Type B pancreatic cell (in vitro differentiated cells): Measurements from ENCODE around the gene RPP25. TPM values are rescaled to one million over a fixed set of nuclear protein-coding genes. Genes with fewer than 3 reads are reported as not detected.
"Not testable (repeated sequence)": the region's sequence is repeated elsewhere in the genome, so short reads cannot be mapped to it uniquely, and the experiment has no call there.

ENCODE experiments used
- DNase-seq: peaks from one replicate; pipeline ENCODE4 v3.0.0; 2021; ENCODE audit warnings: mixed read lengths; ENCODE audit not compliant: unreplicated experiment; ENCODE audit errors: extremely low spot score
- H3K27ac Mint-ChIP-seq: 2 replicates; pipeline ENCODE4 v1.8.0; 2021; ENCODE audit warnings: mild to moderate bottlenecking, mixed read lengths
- H3K27me3 Mint-ChIP-seq: 2 replicates; pipeline ENCODE4 v1.8.0; 2021; ENCODE audit warnings: mixed read lengths
- H3K36me3 Mint-ChIP-seq: 2 replicates; pipeline ENCODE4 v1.8.0; 2021; ENCODE audit warnings: mixed read lengths
- H3K4me1 Mint-ChIP-seq: one replicate; pipeline ENCODE4 v1.8.0; 2021; ENCODE audit warnings: mixed read lengths; ENCODE audit not compliant: unreplicated experiment
- H3K4me3 Mint-ChIP-seq: 2 replicates; pipeline ENCODE4 v1.8.0; 2021; ENCODE audit warnings: mild to moderate bottlenecking, mixed read lengths
- H3K9me3 Mint-ChIP-seq: 2 replicates; pipeline ENCODE4 v1.8.0; 2021; ENCODE audit warnings: mixed read lengths
- total RNA-seq: library from RNA; stranded (reverse); gene quantifications from 2 replicates; pipeline ENCODE4 v1.2.1, GENCODE V29; 2021; ENCODE audit warnings: low replicate concordance
- TF ChIP-seq, protein P1 (sequence below): fragments of 200-600 bp; sonication (generic); conservative IDR thresholded peaks from 2 replicates; pipeline ENCODE4 v1.5.0; 2021; ENCODE audit warnings: antibody characterized with exemption, mild to moderate bottlenecking

Gene RPP25
- total RNA-seq, 1 donor from 2014 or later: 9.9 TPM

DNA sequence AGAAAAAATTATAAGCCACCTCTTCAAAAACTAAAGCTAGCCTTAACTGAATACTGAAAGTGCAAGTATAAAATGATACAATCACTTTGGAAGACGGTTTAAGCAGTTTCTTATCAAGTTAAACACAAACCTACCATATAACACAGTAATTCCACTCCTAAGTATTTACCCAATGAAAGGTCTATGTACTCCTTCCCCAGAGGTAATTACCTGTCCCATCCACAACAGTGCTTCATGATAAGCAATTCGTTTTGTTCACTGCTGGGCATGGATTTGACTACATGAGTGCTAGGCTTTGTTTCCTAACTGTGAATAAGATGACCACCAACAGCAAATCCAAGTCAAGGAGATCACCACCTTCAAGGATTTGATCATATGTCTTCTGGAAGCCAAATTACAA is 23.0 kb downstream of the RPP25 start:
- TF ChIP-seq, protein P1, sequence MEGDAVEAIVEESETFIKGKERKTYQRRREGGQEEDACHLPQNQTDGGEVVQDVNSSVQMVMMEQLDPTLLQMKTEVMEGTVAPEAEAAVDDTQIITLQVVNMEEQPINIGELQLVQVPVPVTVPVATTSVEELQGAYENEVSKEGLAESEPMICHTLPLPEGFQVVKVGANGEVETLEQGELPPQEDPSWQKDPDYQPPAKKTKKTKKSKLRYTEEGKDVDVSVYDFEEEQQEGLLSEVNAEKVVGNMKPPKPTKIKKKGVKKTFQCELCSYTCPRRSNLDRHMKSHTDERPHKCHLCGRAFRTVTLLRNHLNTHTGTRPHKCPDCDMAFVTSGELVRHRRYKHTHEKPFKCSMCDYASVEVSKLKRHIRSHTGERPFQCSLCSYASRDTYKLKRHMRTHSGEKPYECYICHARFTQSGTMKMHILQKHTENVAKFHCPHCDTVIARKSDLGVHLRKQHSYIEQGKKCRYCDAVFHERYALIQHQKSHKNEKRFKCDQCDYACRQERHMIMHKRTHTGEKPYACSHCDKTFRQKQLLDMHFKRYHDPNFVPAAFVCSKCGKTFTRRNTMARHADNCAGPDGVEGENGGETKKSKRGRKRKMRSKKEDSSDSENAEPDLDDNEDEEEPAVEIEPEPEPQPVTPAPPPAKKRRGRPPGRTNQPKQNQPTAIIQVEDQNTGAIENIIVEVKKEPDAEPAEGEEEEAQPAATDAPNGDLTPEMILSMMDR: no peak
- no peaks in the 10 kb centered on the region for H3K27me3 Mint-ChIP-seq
- DNase-seq: no peak
- no peaks in the 10 kb centered on the region for H3K9me3 Mint-ChIP-seq
- peaks cover 13% of the 10 kb centered on the region for H3K36me3 Mint-ChIP-seq
- H3K27ac Mint-ChIP-seq: peak overlapping the region; percentile 52
- H3K4me3 Mint-ChIP-seq: peak overlapping the region; percentile 61
- H3K4me1 Mint-ChIP-seq: peaks cover 10% of the 10 kb centered on the region

DNA sequence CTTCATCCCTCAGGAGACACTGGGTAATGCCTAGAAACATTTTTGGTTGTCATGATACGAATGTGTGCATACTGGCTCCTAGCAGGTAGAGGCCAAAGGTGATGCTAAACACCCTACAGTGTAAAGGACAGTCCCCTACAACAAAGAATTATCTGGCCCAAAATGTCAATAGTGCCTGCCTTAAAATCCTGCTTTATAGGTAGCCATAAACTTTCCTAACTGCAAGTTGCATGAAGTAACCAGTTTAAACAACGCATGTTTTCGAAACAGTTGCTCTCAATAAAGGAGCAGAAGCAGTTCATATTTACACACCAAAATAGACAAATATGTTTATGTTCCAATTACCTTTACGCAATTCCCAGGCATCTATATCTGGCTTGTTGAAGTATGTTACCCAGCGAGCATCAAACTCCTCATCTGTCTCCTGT is 27.8 kb downstream of the RPP25 start:
- H3K27ac Mint-ChIP-seq: no peak overlapping the region
- TF ChIP-seq, protein P1: no peak
- H3K4me1 Mint-ChIP-seq: peaks cover 9% of the 10 kb centered on the region
- H3K4me3 Mint-ChIP-seq: no peak overlapping the region
- DNase-seq: no peak
- peaks cover 10% of the 10 kb centered on the region for H3K36me3 Mint-ChIP-seq
- no peaks in the 10 kb centered on the region for H3K9me3 Mint-ChIP-seq
- no peaks in the 10 kb centered on the region for H3K27me3 Mint-ChIP-seq

DNA sequence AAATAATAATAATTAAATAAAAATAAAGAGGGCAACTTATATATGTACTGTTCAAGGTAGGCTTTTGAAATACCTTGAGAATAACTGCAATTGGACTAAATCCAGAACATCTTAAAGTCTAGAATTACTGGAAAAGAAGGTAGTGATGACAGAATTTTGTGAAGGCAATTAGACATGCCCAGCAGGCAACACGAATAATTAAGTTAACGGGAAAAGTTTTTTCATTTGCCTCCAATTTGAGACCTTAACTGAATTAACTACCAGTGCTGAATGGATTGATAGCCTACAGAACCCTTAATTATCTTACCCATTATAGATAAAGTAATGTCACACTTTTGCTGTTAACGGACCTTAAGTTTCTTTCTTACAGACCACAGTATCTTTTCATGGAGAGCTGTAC is 32.0 kb downstream of the RPP25 start:
- H3K36me3 Mint-ChIP-seq: peaks cover 22% of the 10 kb centered on the region

DNA sequence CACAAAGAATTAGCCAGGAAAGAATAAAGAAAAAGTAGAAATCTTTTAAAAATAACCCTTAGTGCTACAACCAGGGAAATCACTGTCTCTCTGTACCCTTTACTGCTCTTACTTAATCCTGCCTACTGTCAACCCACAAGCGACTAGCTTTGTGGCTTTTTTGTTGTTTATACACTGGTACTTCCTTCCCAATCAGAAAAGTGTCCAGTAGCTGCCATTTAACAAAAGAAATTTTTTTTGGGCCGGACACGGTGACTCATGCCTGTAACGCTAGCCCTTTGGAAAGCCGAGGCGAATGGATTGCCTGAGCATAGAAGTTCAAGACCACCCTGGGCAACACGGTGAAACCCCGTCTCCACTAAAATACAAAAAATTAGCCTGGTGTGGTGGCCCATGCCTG is 36.1 kb downstream of the RPP25 start:
- Mint-ChIP-seq H3K4me3 (no peak overlapping the region), H3K27ac (no peak overlapping the region), H3K9me3 (no peaks in the 10 kb centered on the region), H3K36me3 (peaks cover 24% of the 10 kb centered on the region), H3K4me1 (no peaks in the 10 kb centered on the region), H3K27me3 (no peaks in the 10 kb centered on the region)
- no peak for DNase-seq
- TF ChIP-seq, protein P1: no peak

More for the DNA sequence above, 32.0 kb downstream of the RPP25 start:
- Mint-ChIP-seq H3K4me1 (no peaks in the 10 kb centered on the region), H3K27me3 (no peaks in the 10 kb centered on the region), H3K4me3 (no peak overlapping the region), H3K27ac (no peak overlapping the region), H3K9me3 (no peaks in the 10 kb centered on the region)
- DNase-seq: no peak
- TF ChIP-seq, protein P1: no peak

DNA sequence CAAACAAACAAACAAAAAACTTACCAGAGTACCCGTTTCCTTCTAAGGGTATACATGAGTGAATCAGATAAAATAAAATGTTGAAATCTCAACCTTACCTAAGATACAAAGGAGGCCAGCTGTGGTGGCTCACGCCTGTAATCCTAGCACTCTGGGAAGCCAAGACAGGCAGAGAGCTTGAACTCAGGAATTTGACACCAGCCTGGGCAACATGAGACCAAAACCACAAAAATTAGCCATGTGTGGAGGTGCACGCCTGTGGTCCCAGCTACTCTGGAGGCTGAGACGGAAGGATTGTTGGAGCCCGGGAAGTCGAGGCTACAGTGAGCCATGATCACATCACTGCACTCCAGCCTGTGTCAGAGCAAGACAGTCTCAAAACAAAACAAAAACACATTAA is 38.9 kb downstream of the RPP25 start:
- Mint-ChIP-seq H3K27me3 (no peaks in the 10 kb centered on the region), H3K27ac (no peak overlapping the region), H3K4me3 (no peak overlapping the region), H3K4me1 (no peaks in the 10 kb centered on the region), H3K36me3 (peaks cover 26% of the 10 kb centered on the region), H3K9me3 (no peaks in the 10 kb centered on the region)
- TF ChIP-seq, protein P1: no peak
- no peak for DNase-seq

DNA sequence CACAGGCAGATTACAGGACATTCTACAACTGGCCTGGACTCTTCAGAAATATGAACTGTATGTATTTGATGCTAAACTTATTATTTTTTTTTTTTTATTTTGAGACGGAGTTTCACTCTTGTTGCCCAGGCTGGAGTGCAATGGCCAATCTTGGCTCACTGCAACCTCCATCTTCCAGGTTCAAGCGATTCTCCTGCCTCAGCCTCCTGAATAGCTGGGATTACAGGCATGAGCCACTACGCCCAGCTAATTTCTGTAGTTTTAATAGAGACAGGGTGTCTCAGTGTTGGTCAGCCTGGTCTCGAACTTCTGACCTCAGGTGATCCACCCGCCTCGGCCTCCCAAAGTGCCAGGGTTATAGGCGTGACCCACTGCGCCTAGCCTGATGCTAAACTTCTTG is 42.8 kb downstream of the RPP25 start:
- H3K9me3 Mint-ChIP-seq, H3K27me3 Mint-ChIP-seq, H3K4me3 Mint-ChIP-seq, H3K4me1 Mint-ChIP-seq, H3K27ac Mint-ChIP-seq, DNase-seq: not testable (repeated sequence)
- H3K36me3 Mint-ChIP-seq: peaks cover 24% of the 10 kb centered on the region
